A549 (cell line): ENCODE measurements around the gene PDLIM1. TPM values are rescaled to one million over a fixed set of nuclear protein-coding genes. Genes with fewer than 3 reads are reported as not detected.

ENCODE experiments used
- ATAC-seq, 2 experiments: fragments of 200-7000 bp in 1 of 2; fragments of >200 bp in 1 of 2; cut with Nextera tagmentation in 1 of 2; cut with Tn5 transposase in 1 of 2; 3 replicates each; pipeline versions ENCODE4 v1.8.0 to v1.9.1; 2018 to 2020; ENCODE audit warnings: mild to moderate bottlenecking in 1 of 2, moderate library complexity in 1 of 2
- CTCF ChIA-PET: fragments of 300-600 bp; sonication (Branson Sonifier 250); formaldehyde crosslinking; extraction: SDS; loops from one replicate; lab custom pipeline; 2021; ENCODE audit warnings: antibody characterized with exemption, inconsistent platforms; lab: Yijun Ruan, JAX
- POLR2A ChIA-PET: fragments of 350-600 bp; formaldehyde crosslinking; extraction: SDS; loops from one replicate; lab custom pipeline; 2021; ENCODE audit warnings: antibody characterized with exemption, inconsistent platforms; lab: Yijun Ruan, JAX
- DNase-seq, 2 experiments: peaks; one replicate each; pipeline versions ENCODE4 v3.0.0 to v3.0.0-alpha.2; 2011 to 2016; ENCODE audit warnings: low read depth in 1 of 2, low spot score in 1 of 2
- FAIRE-seq: peaks from 2 replicates; lab custom pipeline; 2011; peaks lifted over from hg19 to GRCh38; lab: Jason Lieb, UNC
- H3K27ac ChIP-seq, 2 experiments: fragments of >200 bp; sonication (Bioruptor Twin); formaldehyde crosslinking; 3 replicates each; pipeline ENCODE4 v1.5.1; 2016 to 2017
- H3K4me1 ChIP-seq: fragments of >200 bp; sonication (Bioruptor Twin); formaldehyde crosslinking; 3 replicates; pipeline ENCODE4 v1.6.1; 2016
- H3K4me2 ChIP-seq: fragments of >200 bp; sonication (Bioruptor Twin); formaldehyde crosslinking; 3 replicates; pipeline ENCODE4 v1.6.1; 2016
- H3K4me3 ChIP-seq: fragments of >200 bp; sonication (Bioruptor Twin); formaldehyde crosslinking; 3 replicates; pipeline ENCODE4 v1.5.1; 2016
- H3K9me3 ChIP-seq: fragments of >200 bp; sonication (Bioruptor Twin); formaldehyde crosslinking; 3 replicates; pipeline ENCODE4 v1.6.1; 2016
- CBX8 ChIP-seq: fragments of 200-600 bp; sonication (generic); IDR thresholded peaks from 2 replicates; pipeline ENCODE4 v1.6.1; 2016
- CEBPB ChIP-seq, 2 experiments: fragments of >200 bp in 1 of 2; sonication (Bioruptor Twin) in 1 of 2; formaldehyde crosslinking in 1 of 2; IDR thresholded peaks; 2 replicates each; pipeline ENCODE4 v1.6.1; 2012 to 2016
- EHMT2 ChIP-seq: fragments of 200-600 bp; sonication (generic); IDR thresholded peaks from 2 replicates; pipeline ENCODE4 v1.6.1; 2016; ENCODE audit warnings: antibody characterized with exemption, low read depth, mild to moderate bottlenecking, moderate library complexity
- ESRRA ChIP-seq: fragments of 150-350 bp; IDR thresholded peaks from 2 replicates; pipeline ENCODE4 v1.6.1; 2014; ENCODE audit warnings: mild to moderate bottlenecking, low read length, borderline replicate concordance
- HDAC2 ChIP-seq: fragments of 200-600 bp; sonication (generic); IDR thresholded peaks from 2 replicates; pipeline ENCODE4 v1.6.1; 2016
- HEYL ChIP-seq: fragments of 250-450 bp; sonication (Bioruptor Pico); IDR thresholded peaks from 2 replicates; pipeline ENCODE4 v1.8.0; 2021; ENCODE audit warnings: mild to moderate bottlenecking, moderate library complexity
- HOXA7 ChIP-seq: fragments of 250-450 bp; sonication (Bioruptor Pico); IDR thresholded peaks from 2 replicates; pipeline ENCODE4 v1.5.0; 2020; ENCODE audit warnings: mild to moderate bottlenecking, moderate library complexity
- JUNB ChIP-seq: fragments of >200 bp; sonication (Bioruptor Twin); formaldehyde crosslinking; IDR thresholded peaks from 2 replicates; pipeline ENCODE4 v1.6.1; 2016
- MAFK ChIP-seq: fragments of 450-650 bp; IDR thresholded peaks from 2 replicates; pipeline ENCODE4 v1.6.1; 2014; ENCODE audit not compliant: partially characterized antibody
- POLR2AphosphoS2 ChIP-seq: conservative IDR thresholded peaks from 2 replicates; pipeline ENCODE4 v1.6.1; 2012; ENCODE audit warnings: low read length, improper control_type of control experiment, inconsistent platforms
- RCOR1 ChIP-seq: fragments of 150-350 bp; IDR thresholded peaks from 2 replicates; pipeline ENCODE4 v1.6.1; 2014; ENCODE audit warnings: antibody characterized with exemption, low read length, low read depth
- RFX5 ChIP-seq: fragments of 450-650 bp; IDR thresholded peaks from 2 replicates; pipeline ENCODE4 v1.7.1; 2014; ENCODE audit warnings: antibody characterized with exemption, mild to moderate bottlenecking, moderate library complexity
- SMC3 ChIP-seq: fragments of >200 bp; sonication (Bioruptor Twin); formaldehyde crosslinking; IDR thresholded peaks from 3 replicates; pipeline ENCODE4 v1.6.1; 2018; ENCODE audit warnings: inconsistent platforms
- SREBF2 ChIP-seq: fragments of 450-650 bp; IDR thresholded peaks from 2 replicates; pipeline ENCODE4 v1.6.1; 2014; ENCODE audit warnings: mild to moderate bottlenecking, moderate library complexity
- TFCP2L1 ChIP-seq: fragments of 250-450 bp; sonication (Bioruptor Pico); IDR thresholded peaks from 2 replicates; pipeline ENCODE4 v1.5.0; 2021; ENCODE audit warnings: mild to moderate bottlenecking
- TP53 ChIP-seq: fragments of 250-450 bp; sonication (Bioruptor Pico); IDR thresholded peaks from 2 replicates; pipeline ENCODE4 v1.5.0; 2021; ENCODE audit warnings: mild to moderate bottlenecking, moderate library complexity
- ZFP36 ChIP-seq: fragments of 450-650 bp; IDR thresholded peaks from 2 replicates; pipeline ENCODE4 v1.6.1; 2014; ENCODE audit warnings: borderline replicate concordance; ENCODE audit not compliant: partially characterized antibody
- ZNF302 ChIP-seq: fragments of 250-450 bp; sonication (Bioruptor Pico); IDR thresholded peaks from 2 replicates; pipeline ENCODE4 v1.9.0; 2021; ENCODE audit warnings: inconsistent platforms, mild to moderate bottlenecking, moderate library complexity
- WGBS: methylation state at CpG from one replicate; pipeline ENCODE4 v1.1.6; 2017; ENCODE audit errors: missing lambda C conversion rate; 5-methylcytosine and 5-hydroxymethylcytosine counted together
- polyA plus RNA-seq, 4 experiments: library from polyadenylated mRNA; depleted of rRNA in 3 of 4; stranded (reverse); fragments of >200 nt; fragmentation: RNase III in 1 of 4; extraction: RNeasy Plus Mini Kit Qiagen cat#74134 plus additional on column Dnase treatment in 1 of 4; gene quantifications; 2 replicates in 3 of 4; 3 replicates in 1 of 4; pipeline ENCODE4 v1.2.3, GENCODE V29; 2011 to 2017
- TF ChIP-seq, protein P1 (sequence below): fragments of 150-350 bp; IDR thresholded peaks from 2 replicates; pipeline ENCODE4 v1.6.1; 2014; ENCODE audit warnings: low read depth, mild to moderate bottlenecking, low read length
- TF ChIP-seq, protein P2 (sequence below): IDR thresholded peaks from 2 replicates; pipeline ENCODE4 v1.6.1; 2012; ENCODE audit warnings: low read depth, borderline replicate concordance
- TF ChIP-seq, protein P3 (sequence below): fragments of 200-600 bp; sonication (generic); IDR thresholded peaks from 2 replicates; pipeline ENCODE4 v1.6.1; 2016; ENCODE audit warnings: antibody characterized with exemption, mild to moderate bottlenecking, moderate library complexity

PDLIM1 gene
- polyA plus RNA-seq, 2 of the 4 experiments (the other 2 are of a cell fraction) = 92.5 to 128 TPM

DNA sequence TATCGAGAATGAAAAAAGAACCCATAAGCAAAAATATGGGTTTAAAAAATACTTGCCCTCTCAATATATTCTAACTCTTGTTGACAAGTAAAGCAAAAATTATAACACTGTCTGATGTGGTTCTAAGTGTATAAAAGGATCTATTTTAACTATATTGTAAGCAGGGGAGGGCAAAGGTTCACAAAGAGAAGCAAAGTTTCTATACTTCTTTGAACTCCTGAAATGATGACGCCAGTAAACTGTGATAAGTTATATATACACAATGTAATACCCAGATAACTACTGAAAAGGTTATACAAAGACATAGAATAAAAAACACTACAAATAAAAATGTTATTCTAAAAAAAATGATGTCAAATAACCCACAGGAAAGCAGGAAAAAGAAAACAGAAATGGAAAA lies 37.1 kb downstream of the PDLIM1 start:
- DNase-seq (no peak), FAIRE-seq (no peak), ATAC-seq (no peak)
- H3K27ac ChIP-seq = no peak overlapping the region
- TF ChIP-seq HDAC2 (no peak), HOXA7 (CRISPR knock-in tag) (no peak), HEYL (no peak), POLR2AphosphoS2 (no peak), CEBPB (IDR thresholded peaks at IDR 0.05) (no peak), TP53 (CRISPR knock-in tag) (no peak), RFX5 (no peak), JUNB (no peak), EHMT2 (no peak), RCOR1 (no peak), ZFP36 (no peak), ESRRA (no peak)
- TF ChIP-seq, protein P1, sequence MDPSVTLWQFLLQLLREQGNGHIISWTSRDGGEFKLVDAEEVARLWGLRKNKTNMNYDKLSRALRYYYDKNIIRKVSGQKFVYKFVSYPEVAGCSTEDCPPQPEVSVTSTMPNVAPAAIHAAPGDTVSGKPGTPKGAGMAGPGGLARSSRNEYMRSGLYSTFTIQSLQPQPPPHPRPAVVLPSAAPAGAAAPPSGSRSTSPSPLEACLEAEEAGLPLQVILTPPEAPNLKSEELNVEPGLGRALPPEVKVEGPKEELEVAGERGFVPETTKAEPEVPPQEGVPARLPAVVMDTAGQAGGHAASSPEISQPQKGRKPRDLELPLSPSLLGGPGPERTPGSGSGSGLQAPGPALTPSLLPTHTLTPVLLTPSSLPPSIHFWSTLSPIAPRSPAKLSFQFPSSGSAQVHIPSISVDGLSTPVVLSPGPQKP = no peak
- WGBS = 89% methylated on average over 2 of the region's 2 CpGs
- CTCF ChIA-PET = interaction anchor here (1.0 to 2.7 kb wide), 2 partner anchors 11 to 51 kb away, joined by 4 to 10 read pairs; no protein-coding TSS in a partner anchor
- no peak overlapping the region for H3K4me3 ChIP-seq
- no peak overlapping the region for H3K4me2 ChIP-seq
- POLR2A ChIA-PET = no interaction called here
- H3K9me3 ChIP-seq = peaks cover 11% of the 10 kb centered on the region; the same call in 1 of the 3 replicates
- H3K4me1 ChIP-seq = 0 out of 3 replicates have a peak, but pooled peaks cover 2% of the 10 kb centered on the region

DNA sequence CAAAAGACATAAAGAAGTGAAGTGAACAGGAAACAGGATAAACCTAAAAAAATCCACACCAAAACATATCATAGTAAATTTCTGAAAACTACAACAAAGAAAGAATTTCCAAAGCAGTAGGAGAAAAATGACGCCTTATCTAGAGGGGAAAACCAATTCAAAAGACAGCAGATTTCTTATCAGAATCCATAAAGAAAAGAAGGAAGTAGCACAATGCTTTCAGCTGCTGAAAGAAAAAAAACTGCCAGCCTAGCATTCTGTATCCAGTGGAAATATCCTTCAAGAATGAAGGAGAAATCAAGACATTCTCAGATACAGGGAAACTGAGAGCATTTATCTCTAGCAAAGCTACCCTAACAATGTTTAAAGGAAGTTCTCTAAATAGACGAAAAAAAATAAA lies 37.8 kb downstream of the PDLIM1 start:
- no peak overlapping the region for H3K4me3 ChIP-seq
- no peak overlapping the region for H3K27ac ChIP-seq
- ChIA-PET POLR2A (no interaction called here), CTCF (interaction anchor here (2.7 kb wide), 1 partner anchor 10 kb away, joined by 10 read pairs; no protein-coding TSS in a partner anchor)
- peaks cover 11% of the 10 kb centered on the region; the same call in 1 of the 3 replicates for H3K9me3 ChIP-seq
- no peak for ATAC-seq
- H3K4me1 ChIP-seq = peaks cover 3% of the 10 kb centered on the region; the same call in 2 of the 3 replicates
- TF ChIP-seq CBX8 (no peak), MAFK (peak; percentile 58)
- no peak for DNase-seq
- no peak overlapping the region for H3K4me2 ChIP-seq
- FAIRE-seq = no peak
- 89% methylated on average over 2 of the region's 2 CpGs for WGBS

DNA sequence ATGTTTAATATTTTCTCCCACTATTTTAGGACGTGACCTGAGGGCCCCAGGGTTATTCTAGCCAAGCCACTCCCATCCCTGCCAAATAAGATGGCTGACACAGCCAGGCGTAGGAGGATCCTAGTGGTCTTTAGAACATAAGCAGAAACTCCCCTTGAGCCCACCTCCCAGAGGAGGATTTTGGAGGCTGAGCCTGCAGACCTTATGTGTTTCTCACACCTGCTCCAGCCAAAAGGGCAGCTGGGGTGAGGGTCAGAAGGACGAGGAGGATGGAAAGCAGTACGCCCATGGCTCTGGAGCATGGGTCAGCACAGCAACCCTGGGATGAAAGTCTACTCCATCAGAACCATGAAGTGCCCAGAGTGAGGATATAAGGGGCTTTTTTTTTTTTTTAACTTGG lies 39.9 kb downstream of the PDLIM1 start:
- no peak for TF ChIP-seq SREBF2
- TF ChIP-seq SMC3 = no peak
- H3K4me2 ChIP-seq = no peak overlapping the region
- no peaks in the 10 kb centered on the region; the same call in 2 of the 3 replicates for H3K9me3 ChIP-seq
- H3K27ac ChIP-seq = no peak overlapping the region
- ChIA-PET POLR2A (no interaction called here), CTCF (interaction anchor here (1.0 to 1.9 kb wide), 4 partner anchors 9 to 113 kb away, joined by 3 to 8 read pairs (median 6); no protein-coding TSS in a partner anchor)
- H3K4me1 ChIP-seq = peaks cover 18% of the 10 kb centered on the region
- 96% methylated on average over 4 of the region's 4 CpGs for WGBS
- DNase-seq (no peak), FAIRE-seq (no peak), ATAC-seq (no peak)
- no peak overlapping the region for H3K4me3 ChIP-seq

DNA sequence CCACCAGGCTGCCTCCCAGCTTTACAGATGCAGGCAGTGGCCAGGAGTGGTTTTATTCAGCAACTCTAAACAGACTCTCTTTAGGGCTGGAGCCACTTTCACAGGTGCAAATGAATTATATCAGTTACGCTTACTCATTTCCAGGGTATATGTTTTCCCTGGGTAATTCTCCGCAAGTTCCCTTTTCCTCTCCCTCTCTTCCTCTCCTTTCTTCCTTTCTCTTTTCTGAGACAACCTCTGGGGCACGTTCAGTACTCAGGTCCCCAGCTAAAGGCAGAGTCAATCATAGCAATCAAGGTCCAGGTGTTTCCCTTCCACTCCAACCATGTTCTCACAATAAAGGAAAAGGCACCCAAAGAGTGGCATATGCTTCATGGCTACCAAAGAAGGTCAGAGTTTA lies 41.3 kb downstream of the PDLIM1 start:
- H3K4me3 ChIP-seq = no peak overlapping the region
- CTCF ChIA-PET = interaction anchor here (1.0 to 18.4 kb wide), 6 partner anchors 8 to 125 kb away, joined by 3 to 637 read pairs (median 4); no protein-coding TSS in a partner anchor
- H3K4me2 ChIP-seq = no peak overlapping the region
- no peak overlapping the region; a peak in 1 of 6 replicates for H3K27ac ChIP-seq
- no peak for DNase-seq
- FAIRE-seq = no peak
- H3K4me1 ChIP-seq = peaks cover 18% of the 10 kb centered on the region
- ATAC-seq = no peak
- 94% methylated on average over 3 of the region's 3 CpGs for WGBS
- TF ChIP-seq ZFP36 = no peak
- no peak for TF ChIP-seq RCOR1
- TF ChIP-seq, protein P2, sequence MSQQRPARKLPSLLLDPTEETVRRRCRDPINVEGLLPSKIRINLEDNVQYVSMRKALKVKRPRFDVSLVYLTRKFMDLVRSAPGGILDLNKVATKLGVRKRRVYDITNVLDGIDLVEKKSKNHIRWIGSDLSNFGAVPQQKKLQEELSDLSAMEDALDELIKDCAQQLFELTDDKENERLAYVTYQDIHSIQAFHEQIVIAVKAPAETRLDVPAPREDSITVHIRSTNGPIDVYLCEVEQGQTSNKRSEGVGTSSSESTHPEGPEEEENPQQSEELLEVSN = no peak
- TF ChIP-seq ZNF302 (CRISPR knock-in tag) = no peak
- TF ChIP-seq, protein P3, sequence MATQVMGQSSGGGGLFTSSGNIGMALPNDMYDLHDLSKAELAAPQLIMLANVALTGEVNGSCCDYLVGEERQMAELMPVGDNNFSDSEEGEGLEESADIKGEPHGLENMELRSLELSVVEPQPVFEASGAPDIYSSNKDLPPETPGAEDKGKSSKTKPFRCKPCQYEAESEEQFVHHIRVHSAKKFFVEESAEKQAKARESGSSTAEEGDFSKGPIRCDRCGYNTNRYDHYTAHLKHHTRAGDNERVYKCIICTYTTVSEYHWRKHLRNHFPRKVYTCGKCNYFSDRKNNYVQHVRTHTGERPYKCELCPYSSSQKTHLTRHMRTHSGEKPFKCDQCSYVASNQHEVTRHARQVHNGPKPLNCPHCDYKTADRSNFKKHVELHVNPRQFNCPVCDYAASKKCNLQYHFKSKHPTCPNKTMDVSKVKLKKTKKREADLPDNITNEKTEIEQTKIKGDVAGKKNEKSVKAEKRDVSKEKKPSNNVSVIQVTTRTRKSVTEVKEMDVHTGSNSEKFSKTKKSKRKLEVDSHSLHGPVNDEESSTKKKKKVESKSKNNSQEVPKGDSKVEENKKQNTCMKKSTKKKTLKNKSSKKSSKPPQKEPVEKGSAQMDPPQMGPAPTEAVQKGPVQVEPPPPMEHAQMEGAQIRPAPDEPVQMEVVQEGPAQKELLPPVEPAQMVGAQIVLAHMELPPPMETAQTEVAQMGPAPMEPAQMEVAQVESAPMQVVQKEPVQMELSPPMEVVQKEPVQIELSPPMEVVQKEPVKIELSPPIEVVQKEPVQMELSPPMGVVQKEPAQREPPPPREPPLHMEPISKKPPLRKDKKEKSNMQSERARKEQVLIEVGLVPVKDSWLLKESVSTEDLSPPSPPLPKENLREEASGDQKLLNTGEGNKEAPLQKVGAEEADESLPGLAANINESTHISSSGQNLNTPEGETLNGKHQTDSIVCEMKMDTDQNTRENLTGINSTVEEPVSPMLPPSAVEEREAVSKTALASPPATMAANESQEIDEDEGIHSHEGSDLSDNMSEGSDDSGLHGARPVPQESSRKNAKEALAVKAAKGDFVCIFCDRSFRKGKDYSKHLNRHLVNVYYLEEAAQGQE = no peak
- TF ChIP-seq HEYL = no peak
- no peak for TF ChIP-seq TFCP2L1 (CRISPR knock-in tag)
- POLR2A ChIA-PET = no interaction called here
- no peaks in the 10 kb centered on the region for H3K9me3 ChIP-seq
